ENCODE data around the gene HIKESHI. TPM values are rescaled to one million over a fixed set of nuclear protein-coding genes. Genes with fewer than 3 reads are reported as not detected.

HIKESHI gene, protein sequence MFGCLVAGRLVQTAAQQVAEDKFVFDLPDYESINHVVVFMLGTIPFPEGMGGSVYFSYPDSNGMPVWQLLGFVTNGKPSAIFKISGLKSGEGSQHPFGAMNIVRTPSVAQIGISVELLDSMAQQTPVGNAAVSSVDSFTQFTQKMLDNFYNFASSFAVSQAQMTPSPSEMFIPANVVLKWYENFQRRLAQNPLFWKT
- 10 to 100 TPM; 43.3 to 55.7 (median 45.5) TPM for polyA plus RNA-seq (ENCODE audit: insufficient read length in 3 of 3)
- long read RNA-seq, donor 1, transcript HIKESHI-207 (4 exons, 1,694 nt) = minor isoform, 7 of 48 reads
- long read RNA-seq, donor 1, transcript HIKESHI-201 (5 exons, 1,113 nt) = major isoform, 23 of 48 reads
- long read RNA-seq, donor 1, partial matches to known transcripts = 14 of 48 reads
- long read RNA-seq, donor 1, other reads (novel, unspliced or antisense) = 0 of 48 reads
- long read RNA-seq, donor 2, transcript HIKESHI-201 (5 exons, 1,113 nt) = major isoform, 19 of 42 reads
- long read RNA-seq, donor 2, partial matches to known transcripts = 15 of 42 reads
- long read RNA-seq, donor 2, other reads (novel, unspliced or antisense) = 0 of 42 reads
- long read RNA-seq, donor 3, transcript HIKESHI-201 (5 exons, 1,113 nt) = major isoform, 36 of 78 reads
- long read RNA-seq, donor 3, partial matches to known transcripts = 34 of 78 reads
- long read RNA-seq, donor 3, other reads (novel, unspliced or antisense) = 0 of 78 reads
- long read RNA-seq, donor 4, transcript HIKESHI-201 (5 exons, 1,113 nt) = major isoform, 23 of 42 reads
- long read RNA-seq, donor 4, partial matches to known transcripts = 16 of 42 reads
- long read RNA-seq, donor 4, other reads (novel, unspliced or antisense) = 0 of 42 reads
- long read RNA-seq, donor 5 = 0 reads
- long read RNA-seq, donor 6, transcript HIKESHI-201 (5 exons, 1,113 nt) = major isoform, 21 of 49 reads
- long read RNA-seq, donor 6, partial matches to known transcripts = 23 of 49 reads
- long read RNA-seq, donor 6, other reads (novel, unspliced or antisense) = 0 of 49 reads
- long read RNA-seq, donor 7, transcript HIKESHI-201 (5 exons, 1,113 nt) = major isoform, 39 of 83 reads
- long read RNA-seq, donor 7, transcript HIKESHI-205 (4 exons, 715 nt) = minor isoform, 5 of 83 reads
- long read RNA-seq, donor 7, partial matches to known transcripts = 36 of 83 reads
- long read RNA-seq, donor 7, other reads (novel, unspliced or antisense) = 0 of 83 reads
- long read RNA-seq, donor 8, transcript HIKESHI-201 (5 exons, 1,113 nt) = major isoform, 44 of 109 reads
- long read RNA-seq, donor 8, transcript HIKESHI-207 (4 exons, 1,694 nt) = minor isoform, 12 of 109 reads
- long read RNA-seq, donor 8, partial matches to known transcripts = 43 of 109 reads
- long read RNA-seq, donor 8, other reads (novel, unspliced or antisense) = 5 of 109 reads
- long read RNA-seq, donor 9, transcript HIKESHI-201 (5 exons, 1,113 nt) = major isoform, 18 of 50 reads
- long read RNA-seq, donor 9, partial matches to known transcripts = 26 of 50 reads
- long read RNA-seq, donor 9, other reads (novel, unspliced or antisense) = 0 of 50 reads
- long read RNA-seq, donor 10, transcript HIKESHI-207 (4 exons, 1,694 nt) = minor isoform, 5 of 77 reads
- long read RNA-seq, donor 10, transcript HIKESHI-201 (5 exons, 1,113 nt) = major isoform, 25 of 77 reads
- long read RNA-seq, donor 10, partial matches to known transcripts = 45 of 77 reads
- long read RNA-seq, donor 10, other reads (novel, unspliced or antisense) = 0 of 77 reads
- long read RNA-seq, donor 11, transcript HIKESHI-201 (5 exons, 1,113 nt) = major isoform, 15 of 41 reads
- long read RNA-seq, donor 11, partial matches to known transcripts = 21 of 41 reads
- long read RNA-seq, donor 11, other reads (novel, unspliced or antisense) = 0 of 41 reads
- long read RNA-seq, donor 12, transcript HIKESHI-201 (5 exons, 1,113 nt) = major isoform, 12 of 33 reads
- long read RNA-seq, donor 12, partial matches to known transcripts = 16 of 33 reads
- long read RNA-seq, donor 12, other reads (novel, unspliced or antisense) = 0 of 33 reads
- long read RNA-seq, donor 13 = 0 reads
- long read RNA-seq, donor 14, transcript HIKESHI-201 (5 exons, 1,113 nt) = major isoform, 32 of 61 reads
- long read RNA-seq, donor 14, partial matches to known transcripts = 24 of 61 reads
- long read RNA-seq, donor 14, other reads (novel, unspliced or antisense) = 0 of 61 reads
- long read RNA-seq, donor 15, transcript HIKESHI-201 (5 exons, 1,113 nt) = major isoform, 15 of 25 reads
- long read RNA-seq, donor 15, partial matches to known transcripts = 8 of 25 reads
- long read RNA-seq, donor 15, other reads (novel, unspliced or antisense) = 0 of 25 reads
- long read RNA-seq, donor 16, transcript HIKESHI-207 (4 exons, 1,694 nt) = minor isoform, 9 of 166 reads
- long read RNA-seq, donor 16, transcript HIKESHI-201 (5 exons, 1,113 nt) = major isoform, 55 of 166 reads
- long read RNA-seq, donor 16, partial matches to known transcripts = 87 of 166 reads
- long read RNA-seq, donor 16, other reads (novel, unspliced or antisense) = 8 of 166 reads

DNA sequence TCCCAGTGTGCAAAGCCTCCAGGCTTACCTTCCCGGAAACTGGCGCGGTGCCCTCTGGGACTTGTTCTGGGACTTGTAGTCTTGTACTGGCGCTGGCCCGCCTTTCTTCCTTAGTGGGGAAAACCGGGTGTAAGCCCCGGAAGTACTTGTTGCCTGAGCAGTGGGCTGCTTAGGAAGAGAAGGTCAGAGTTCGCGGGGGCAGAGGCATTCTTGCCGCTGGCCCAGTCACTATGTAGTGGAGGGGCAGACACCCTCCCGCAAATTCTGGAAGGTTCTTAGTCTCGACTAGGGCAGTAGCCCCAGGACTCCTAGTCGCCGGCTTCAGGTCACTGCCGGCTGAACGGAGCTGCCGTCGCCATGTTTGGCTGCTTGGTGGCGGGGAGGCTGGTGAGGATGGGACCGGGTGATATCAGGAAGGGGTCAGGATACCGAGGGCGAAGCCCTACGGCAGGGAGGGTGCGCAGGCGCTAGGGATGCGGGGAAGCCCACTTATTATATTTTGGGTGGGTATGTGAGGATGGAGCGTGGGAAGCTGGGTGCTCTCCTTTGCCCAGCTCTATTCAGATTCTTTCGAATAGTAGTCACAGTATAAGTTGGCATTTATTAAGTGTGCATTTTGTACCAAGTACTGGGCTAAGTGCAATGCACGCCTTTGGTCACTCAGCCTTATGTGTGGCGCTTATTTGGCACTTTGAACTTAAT is at the start of gene HIKESHI:
Gene HIKESHI (plus strand): TSS at position 149 of the 702 bp plus-strand sequence. CDS start 209 bp downstream, at position 358.
- peak; percentile 88 to 99 (median 96) for DNase-seq (ENCODE audit: extremely low read depth in 1 of 11, low read depth in 9 of 11, low spot score in 4 of 11)

DNA sequence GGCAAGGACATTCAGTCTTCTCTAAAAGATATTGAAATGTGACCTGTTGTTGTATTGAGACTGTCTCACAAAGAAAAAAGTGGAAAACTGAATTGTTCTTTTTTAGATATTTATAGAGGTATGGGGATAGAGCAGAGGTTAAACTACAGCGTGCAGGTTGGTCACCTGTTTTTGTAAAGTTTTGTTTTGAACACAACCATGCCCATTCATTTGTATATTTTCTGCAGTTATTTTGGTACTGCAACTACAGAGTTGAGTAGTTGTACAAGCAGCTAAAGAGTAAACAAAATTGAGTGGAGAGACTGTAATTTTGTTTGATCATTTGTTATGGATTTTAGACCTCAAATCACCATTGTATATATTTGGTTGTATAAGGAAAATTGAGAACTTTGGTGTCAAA is 46.1 kb upstream of the HIKESHI start:
- no peak for DNase-seq (ENCODE audit: extremely low read depth in 1 of 11, low read depth in 9 of 11, low spot score in 4 of 11)

DNA sequence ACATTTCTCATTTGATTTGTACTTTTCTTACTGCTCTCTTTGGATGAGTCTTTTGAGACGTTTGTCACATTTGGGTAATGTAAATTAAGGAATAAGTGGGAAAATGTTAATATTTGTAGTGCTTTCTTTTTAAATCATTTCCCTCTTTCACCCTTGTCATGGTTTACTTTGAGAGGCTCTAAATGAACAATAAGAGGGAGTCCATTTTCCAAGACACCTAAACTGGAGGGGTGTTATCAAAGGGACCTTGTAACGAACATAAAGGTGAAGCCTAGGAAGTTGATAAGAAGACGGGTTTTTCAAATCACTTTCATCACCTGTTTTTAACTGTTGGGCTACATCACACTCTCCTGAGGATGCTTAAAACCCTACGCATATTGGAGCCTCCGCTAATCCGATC is 45.4 kb upstream of the HIKESHI start:
- DNase-seq (ENCODE audit: extremely low read depth in 1 of 11, low read depth in 9 of 11, low spot score in 4 of 11) = no peak

DNA sequence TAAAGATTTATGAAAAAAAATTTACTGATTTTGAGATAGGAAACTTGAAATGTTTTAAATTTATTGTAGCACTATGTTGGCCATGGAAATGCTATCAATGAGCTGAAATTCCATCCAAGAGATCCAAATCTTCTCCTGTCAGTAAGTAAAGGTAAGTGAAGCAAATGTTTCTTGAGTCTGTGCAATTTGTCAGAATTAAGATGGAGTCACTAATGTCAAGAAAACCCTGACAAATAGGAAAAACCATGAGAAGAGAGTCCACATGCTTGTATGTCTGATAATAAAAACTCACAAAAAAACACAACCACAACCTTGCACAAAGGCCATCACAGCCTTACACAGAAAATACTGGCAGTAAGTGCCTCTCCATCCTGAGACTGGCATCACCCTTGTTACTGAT is 44.6 kb upstream of the HIKESHI start:
- no peak for DNase-seq (ENCODE audit: extremely low read depth in 1 of 11, low read depth in 9 of 11, low spot score in 4 of 11)

DNA sequence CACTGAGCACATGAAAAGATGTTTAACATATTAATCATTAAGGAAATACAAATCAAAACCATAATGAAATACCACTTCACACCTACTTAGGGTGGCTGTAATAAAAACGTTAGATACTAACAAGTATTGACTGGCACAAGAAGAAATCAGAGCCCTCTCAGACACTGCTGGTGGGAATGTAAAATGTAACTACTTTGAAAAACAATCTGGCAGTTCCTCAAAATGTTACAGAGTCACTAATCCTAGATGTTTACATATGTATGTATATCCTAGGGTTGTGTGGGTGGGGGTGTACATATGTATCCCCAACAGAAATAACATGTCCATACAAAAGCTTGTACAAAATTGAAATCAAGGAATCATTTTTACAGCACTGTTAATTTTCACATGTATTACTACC is 42.3 kb upstream of the HIKESHI start:
- no peak for DNase-seq (ENCODE audit: extremely low read depth in 1 of 11, low read depth in 9 of 11, low spot score in 4 of 11)

DNA sequence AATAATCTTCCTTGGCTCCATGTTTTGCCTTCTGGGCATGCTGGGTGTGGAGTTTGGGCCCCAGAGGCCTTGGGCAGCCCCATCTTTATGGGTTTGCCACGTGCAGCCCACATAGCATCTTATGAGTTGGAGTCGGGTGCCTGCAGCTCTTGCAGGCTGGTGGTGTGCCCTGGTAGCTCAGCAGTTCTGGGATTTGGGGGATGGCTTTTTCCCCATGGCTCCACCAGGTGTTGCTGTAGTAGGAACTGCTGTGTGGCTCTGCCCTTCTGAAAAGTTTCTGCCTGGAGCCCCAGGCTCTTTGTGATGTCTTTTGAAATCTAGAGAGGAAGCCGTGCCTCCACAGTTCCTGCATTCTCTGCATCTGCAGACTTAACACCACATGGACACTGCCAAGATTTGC is 40.7 kb upstream of the HIKESHI start:
- no peak for DNase-seq (ENCODE audit: extremely low read depth in 1 of 11, low read depth in 9 of 11, low spot score in 4 of 11)

DNA sequence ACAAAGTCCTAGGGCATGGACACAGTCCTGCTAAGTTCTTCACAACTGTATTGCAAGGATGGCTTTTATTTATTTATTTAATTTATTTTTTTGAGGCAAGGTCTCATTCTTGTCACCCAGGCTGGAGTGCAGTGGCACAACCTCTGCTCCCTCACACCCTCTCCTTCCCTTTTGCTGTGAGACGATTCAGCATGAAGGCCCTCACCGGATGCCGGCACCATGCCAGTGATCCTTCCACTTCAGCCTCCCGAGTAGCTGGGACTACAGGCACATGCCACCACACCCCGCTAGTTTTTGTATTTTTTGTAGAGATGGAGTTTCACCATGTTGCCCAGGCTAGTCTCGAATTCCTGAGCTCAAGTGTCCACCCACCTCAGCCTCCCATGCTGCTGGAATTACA is 39.7 kb upstream of the HIKESHI start:
- no peak for DNase-seq (ENCODE audit: extremely low read depth in 1 of 11, low read depth in 9 of 11, low spot score in 4 of 11)

DNA sequence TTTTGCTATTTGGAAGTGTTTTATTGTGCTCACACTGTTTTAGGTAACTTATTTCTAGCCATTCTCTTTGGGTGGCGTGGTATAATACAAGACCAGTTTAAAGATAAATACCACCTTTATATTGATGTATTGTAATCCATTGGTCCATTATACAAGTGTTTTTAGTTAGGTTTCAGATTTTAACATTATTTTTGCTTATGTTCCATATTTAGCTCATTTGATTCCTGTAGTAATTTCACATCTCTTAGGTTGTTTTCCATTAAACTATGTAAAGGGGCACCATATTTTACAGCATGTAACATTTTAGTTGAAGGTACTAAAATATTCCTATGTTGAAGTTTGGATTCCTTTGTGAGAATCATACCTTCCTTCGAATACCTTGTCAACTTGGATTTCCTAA is 37.4 kb upstream of the HIKESHI start:
- no peak for DNase-seq (ENCODE audit: extremely low read depth in 1 of 11, low read depth in 9 of 11, low spot score in 4 of 11)

DNA sequence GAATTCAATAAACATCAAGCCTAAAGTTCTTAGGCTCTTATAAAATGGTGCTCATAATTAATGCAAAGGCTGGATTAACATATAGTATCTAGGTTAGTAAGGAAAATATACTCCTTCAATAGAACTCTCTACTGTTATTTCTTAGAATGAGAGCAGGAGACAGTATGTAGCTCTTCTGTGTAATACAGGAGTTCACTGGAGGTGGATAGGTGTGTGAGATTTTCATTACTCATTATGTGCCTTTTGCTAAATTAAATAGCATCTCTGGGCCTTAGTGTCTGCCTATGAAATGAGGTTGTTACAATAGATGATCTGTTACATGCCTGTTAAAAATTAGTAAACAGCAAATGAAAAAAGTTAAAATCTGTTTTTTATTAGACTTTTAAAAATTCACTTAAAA is 36.8 kb upstream of the HIKESHI start:
- no peak for DNase-seq (ENCODE audit: extremely low read depth in 1 of 11, low read depth in 9 of 11, low spot score in 4 of 11)

DNA sequence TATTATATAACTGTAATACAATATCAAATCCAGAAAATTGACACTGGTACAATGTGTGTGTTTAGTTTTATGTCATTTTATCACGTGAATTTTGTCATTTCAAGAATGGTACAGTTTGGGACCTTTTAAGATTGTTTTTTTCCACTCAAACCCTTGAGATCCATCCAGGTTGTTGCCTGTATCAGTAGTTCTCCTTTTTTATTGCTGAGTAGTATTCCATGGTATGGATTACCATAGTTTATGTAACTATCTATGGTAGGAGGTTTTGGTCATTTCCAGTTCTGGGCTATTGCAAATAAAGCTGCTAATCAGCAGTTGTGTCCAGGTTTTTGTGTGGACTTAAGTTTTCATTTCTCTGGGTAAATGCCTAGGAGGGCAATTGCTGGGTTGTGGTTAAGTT is 32.4 kb upstream of the HIKESHI start:
- DNase-seq (ENCODE audit: extremely low read depth in 1 of 11, low read depth in 9 of 11, low spot score in 4 of 11) = no peak

DNA sequence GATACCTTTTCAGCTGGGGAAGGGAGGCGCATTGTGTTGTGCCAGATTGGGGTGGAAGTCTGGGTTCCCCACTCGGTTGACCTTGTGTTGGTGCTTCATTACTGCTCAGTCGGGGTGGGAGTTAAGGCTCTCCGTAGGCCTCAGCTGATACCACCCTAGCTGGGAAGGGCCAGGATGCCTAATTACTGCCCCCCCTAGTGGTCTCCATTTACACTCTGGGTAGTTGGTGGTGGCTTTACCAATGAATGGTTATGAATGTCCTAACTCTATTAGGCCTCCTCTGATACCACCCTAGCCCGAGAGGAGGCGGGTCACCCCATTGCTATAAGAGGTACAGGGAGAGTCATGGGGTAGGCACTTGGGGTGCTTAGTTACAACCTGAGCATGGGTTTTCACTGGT is 27.5 kb upstream of the HIKESHI start:
- no peak for DNase-seq (ENCODE audit: extremely low read depth in 1 of 11, low read depth in 9 of 11, low spot score in 4 of 11)

DNA sequence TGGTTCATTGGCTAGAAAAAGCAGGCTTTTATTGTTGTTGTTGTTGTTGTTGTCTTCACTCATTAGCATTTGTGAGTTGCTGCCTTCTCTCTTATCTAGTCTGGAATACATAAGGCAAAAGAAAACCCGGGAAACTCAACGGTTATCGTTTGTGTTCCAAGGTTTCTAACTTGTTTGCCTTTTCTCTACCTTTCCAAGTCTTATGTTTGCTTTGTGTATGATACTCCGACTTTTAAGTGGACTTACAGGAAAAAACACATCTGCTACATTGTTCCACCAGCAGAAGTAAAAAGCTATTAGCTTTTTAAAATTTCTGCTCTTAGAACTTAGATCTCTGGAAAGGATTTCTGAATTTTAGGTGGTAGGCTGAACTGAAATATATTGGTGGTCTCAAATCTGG is 27.0 kb upstream of the HIKESHI start:
- no peak for DNase-seq (ENCODE audit: extremely low read depth in 1 of 11, low read depth in 9 of 11, low spot score in 4 of 11)

DNA sequence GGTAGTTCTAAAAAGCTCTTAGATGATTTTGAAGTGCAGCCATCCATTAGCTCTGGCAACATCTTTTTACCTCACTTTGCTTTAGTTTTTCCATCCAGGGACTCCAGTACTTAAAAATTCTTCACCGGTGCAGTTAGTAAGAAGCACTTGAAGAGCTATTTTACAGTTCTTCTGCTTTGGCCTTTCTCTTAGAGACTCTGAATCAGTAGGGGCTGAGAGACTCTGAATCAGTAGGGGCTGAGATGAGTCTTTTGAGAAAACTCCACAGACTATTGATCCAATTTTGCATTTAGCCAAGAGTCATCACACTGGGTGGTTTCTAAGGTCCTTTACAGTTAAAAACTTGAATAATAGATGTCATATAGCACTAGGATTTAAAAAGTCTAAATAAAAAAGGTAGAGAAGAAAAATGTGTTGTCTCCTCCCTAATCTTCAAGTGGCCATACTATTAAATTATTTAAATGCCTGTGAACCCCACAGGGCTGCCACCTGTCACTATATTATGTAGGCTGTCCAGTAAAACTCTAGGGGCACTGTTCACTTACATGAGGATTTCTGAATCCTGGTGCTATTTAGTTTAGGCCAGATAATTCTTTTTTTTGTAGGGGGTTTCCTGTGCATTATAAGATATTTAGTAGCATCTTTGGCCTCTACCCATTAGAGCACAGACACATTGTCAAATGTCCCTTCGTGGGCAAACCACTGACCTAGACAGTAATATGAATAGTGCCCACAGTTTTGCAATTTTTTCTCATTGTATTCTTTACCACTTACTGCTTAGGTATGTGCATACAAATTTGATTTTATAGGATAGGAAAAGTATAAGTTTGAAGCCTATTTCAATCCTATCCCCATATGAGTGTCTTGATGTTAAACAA is 26.3 kb upstream of the HIKESHI start:
- no peak for DNase-seq (ENCODE audit: extremely low read depth in 1 of 11, low read depth in 9 of 11, low spot score in 4 of 11)

DNA sequence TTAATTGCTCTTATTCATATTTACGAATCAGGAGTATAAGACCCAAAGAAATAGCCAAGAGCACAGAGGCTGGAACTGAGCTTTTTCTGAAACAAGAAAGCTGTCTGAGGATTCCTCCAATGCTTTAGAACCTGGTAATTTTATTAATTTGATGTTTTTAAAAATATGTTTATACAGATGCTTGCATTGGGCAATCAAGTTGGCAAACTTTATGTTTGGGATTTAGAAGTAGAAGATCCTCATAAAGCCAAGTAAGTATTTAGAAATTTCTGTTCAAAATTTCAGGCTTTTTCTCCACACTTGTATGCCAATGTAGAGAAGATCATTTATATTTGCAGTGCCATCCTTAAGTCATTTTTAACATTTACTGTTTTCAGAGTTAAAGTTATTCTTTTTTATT is 24.3 kb upstream of the HIKESHI start:
- no peak for DNase-seq (ENCODE audit: extremely low read depth in 1 of 11, low read depth in 9 of 11, low spot score in 4 of 11)

DNA sequence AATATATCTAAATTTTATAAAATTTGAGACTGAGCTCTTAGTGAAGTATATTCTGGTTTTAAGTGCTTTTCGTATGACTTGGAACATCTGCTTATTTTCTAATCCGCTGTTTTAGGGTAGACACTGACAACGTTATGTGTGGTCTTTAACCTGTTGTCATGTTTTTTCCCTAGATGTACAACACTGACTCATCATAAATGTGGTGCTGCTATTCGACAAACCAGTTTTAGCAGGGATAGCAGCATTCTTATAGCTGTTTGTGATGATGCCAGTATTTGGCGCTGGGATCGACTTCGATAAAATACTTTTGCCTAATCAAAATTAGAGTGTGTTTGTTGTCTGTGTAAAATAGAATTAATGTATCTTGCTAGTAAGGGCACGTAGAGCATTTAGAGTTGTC is 23.8 kb upstream of the HIKESHI start:
- DNase-seq (ENCODE audit: extremely low read depth in 1 of 11, low read depth in 9 of 11, low spot score in 4 of 11) = no peak
